ENCODE results near the gene HSF5.

HSF5 gene

GRCh38 chr17:58530655-58531054 lies 42.4 kb upstream of the HSF5 start:
- Histone ChIP-seq H3K9ac (ENCODE audit: low read depth, low read length) (no peak overlapping the region), H3K4me3 (ENCODE audit: low read length) (0 out of 2 replicates have a peak overlapping the region, but pooled peaks have one; percentile 70), H3K27me3 (ENCODE audit: insufficient read depth, low read length) (peaks cover 19% of the 10 kb centered on the region), H3K4me1 (ENCODE audit: insufficient read depth, low read length) (peaks cover 14% of the 10 kb centered on the region), H3K9me3 (ENCODE audit: insufficient read depth, low read depth, low read length) (no peaks in the 10 kb centered on the region), H3K27ac (ENCODE audit: low read depth, low read length) (no peak overlapping the region), H3K36me3 (ENCODE audit: insufficient read depth, low read length) (no peaks in the 10 kb centered on the region)
- WGBS = 85% methylated on average over 2 of the region's 2 CpGs

DNA sequence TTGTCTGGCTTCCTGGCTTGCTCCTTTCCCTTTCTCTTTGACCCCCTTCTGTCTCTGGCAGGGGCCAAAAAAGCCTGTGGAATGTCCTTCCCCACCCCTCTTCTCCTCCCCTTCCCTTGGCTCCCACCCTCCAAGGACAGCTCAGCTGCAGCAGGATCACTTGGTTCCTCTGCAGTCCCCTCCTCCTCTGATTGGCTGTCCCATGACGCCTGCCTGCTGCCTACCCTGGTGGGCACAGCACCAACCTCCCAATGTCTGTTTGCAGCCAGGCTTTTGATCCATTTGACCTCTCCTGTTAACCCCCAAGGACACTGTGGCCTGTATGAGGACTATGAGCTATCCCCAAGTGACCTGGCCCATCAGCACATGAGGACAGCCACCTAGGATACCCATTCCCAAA lies 41.1 kb upstream of the HSF5 start:
- 31% methylated on average over 1 of the region's 1 CpG for WGBS
- Histone ChIP-seq H3K4me1 (ENCODE audit: insufficient read depth, low read length) (peaks cover 9% of the 10 kb centered on the region), H3K27ac (ENCODE audit: low read depth, low read length) (no peak overlapping the region)

DNA sequence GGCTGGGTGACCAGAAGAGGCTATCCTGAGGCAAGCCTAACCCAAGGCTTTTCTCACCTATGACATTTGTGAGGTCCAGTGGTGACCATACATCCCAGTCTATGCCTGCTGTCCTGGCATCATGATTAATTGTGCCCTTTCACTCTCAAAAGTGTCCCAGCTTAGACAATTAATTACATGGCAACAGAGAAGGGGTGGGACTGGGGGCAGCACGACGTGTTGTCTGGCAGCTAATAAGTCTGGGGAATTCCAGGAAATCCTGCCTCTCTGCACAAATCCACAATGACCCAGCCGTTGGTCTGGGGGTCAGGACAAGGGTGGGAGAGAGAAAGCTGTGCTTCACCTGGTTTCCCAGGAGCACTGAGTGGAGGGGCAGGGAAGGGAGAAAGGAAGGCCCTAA lies 40.2 kb upstream of the HSF5 start:
- WGBS = 71% methylated on average over 2 of the region's 3 CpGs
- Histone ChIP-seq H3K4me1 (ENCODE audit: insufficient read depth, low read length) (peaks cover 5% of the 10 kb centered on the region), H3K27me3 (ENCODE audit: insufficient read depth, low read length) (peaks cover 14% of the 10 kb centered on the region), H3K27ac (ENCODE audit: low read depth, low read length) (no peak overlapping the region), H3K9me3 (ENCODE audit: insufficient read depth, low read depth, low read length) (no peaks in the 10 kb centered on the region), H3K9ac (ENCODE audit: low read depth, low read length) (no peak overlapping the region), H3K4me3 (ENCODE audit: low read length) (no peak overlapping the region), H3K36me3 (ENCODE audit: insufficient read depth, low read length) (no peaks in the 10 kb centered on the region)

More for the DNA sequence above, 41.1 kb upstream of the HSF5 start:
- Histone ChIP-seq H3K36me3 (ENCODE audit: insufficient read depth, low read length) (no peaks in the 10 kb centered on the region), H3K27me3 (ENCODE audit: insufficient read depth, low read length) (peaks cover 19% of the 10 kb centered on the region), H3K4me3 (ENCODE audit: low read length) (no peak overlapping the region), H3K9me3 (ENCODE audit: insufficient read depth, low read depth, low read length) (no peaks in the 10 kb centered on the region), H3K9ac (ENCODE audit: low read depth, low read length) (no peak overlapping the region)

- 53% methylated on average over 3 of the region's 3 CpGs for WGBS
- H3K4me3 ChIP-seq (ENCODE audit: low read length) = no peak overlapping the region
- no peaks in the 10 kb centered on the region for H3K36me3 ChIP-seq (ENCODE audit: insufficient read depth, low read length)
- no peak overlapping the region for H3K9ac ChIP-seq (ENCODE audit: low read depth, low read length)
- no peaks in the 10 kb centered on the region for H3K9me3 ChIP-seq (ENCODE audit: insufficient read depth, low read depth, low read length)
- H3K4me1 ChIP-seq (ENCODE audit: insufficient read depth, low read length) = peaks cover 5% of the 10 kb centered on the region
- peaks cover 12% of the 10 kb centered on the region for H3K27me3 ChIP-seq (ENCODE audit: insufficient read depth, low read length)
- H3K27ac ChIP-seq (ENCODE audit: low read depth, low read length) = no peak overlapping the region
Observed at GRCh38 chr17:58527949-58528348, 39.7 kb upstream of the HSF5 start.

DNA sequence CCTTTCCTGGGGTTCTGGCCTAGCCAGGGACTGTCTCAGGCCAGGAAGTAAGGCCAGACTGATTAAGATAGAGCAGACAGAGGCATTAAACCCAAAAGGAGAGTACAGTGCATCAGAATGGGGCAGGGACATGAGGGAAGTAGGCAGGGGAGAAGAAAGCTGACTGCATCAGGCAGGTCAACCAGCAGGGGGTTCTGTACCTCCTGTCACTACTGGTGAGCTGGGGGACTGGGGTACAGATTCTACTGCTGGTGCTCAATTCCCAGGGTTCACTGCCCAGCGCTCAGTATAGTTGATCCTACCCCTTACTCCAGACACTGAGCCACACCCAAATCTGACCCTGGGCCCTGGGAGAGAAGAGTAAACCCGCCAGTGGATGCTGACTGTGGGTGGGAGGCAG lies 39.1 kb upstream of the HSF5 start:
- Histone ChIP-seq H3K27ac (ENCODE audit: low read depth, low read length) (no peak overlapping the region), H3K4me1 (ENCODE audit: insufficient read depth, low read length) (peaks cover 5% of the 10 kb centered on the region), H3K9ac (ENCODE audit: low read depth, low read length) (no peak overlapping the region), H3K36me3 (ENCODE audit: insufficient read depth, low read length) (no peaks in the 10 kb centered on the region), H3K27me3 (ENCODE audit: insufficient read depth, low read length) (peaks cover 9% of the 10 kb centered on the region), H3K9me3 (ENCODE audit: insufficient read depth, low read depth, low read length) (no peaks in the 10 kb centered on the region), H3K4me3 (ENCODE audit: low read length) (no peak overlapping the region)
- WGBS = 93% methylated on average over 2 of the region's 2 CpGs

- WGBS = 58% methylated on average over 3 of the region's 3 CpGs
- Histone ChIP-seq H3K36me3 (ENCODE audit: insufficient read depth, low read length) (no peaks in the 10 kb centered on the region), H3K9ac (ENCODE audit: low read depth, low read length) (no peak overlapping the region), H3K4me3 (ENCODE audit: low read length) (no peak overlapping the region), H3K27ac (ENCODE audit: low read depth, low read length) (no peak overlapping the region), H3K4me1 (ENCODE audit: insufficient read depth, low read length) (no peaks in the 10 kb centered on the region; the same call in 1 of the 2 replicates), H3K27me3 (ENCODE audit: insufficient read depth, low read length) (no peaks in the 10 kb centered on the region; the same call in 1 of the 2 replicates), H3K9me3 (ENCODE audit: insufficient read depth, low read depth, low read length) (no peaks in the 10 kb centered on the region)
Observed at GRCh38 chr17:58525239-58525638, 37.0 kb upstream of the HSF5 start.

GRCh38 chr17:58521680-58522079 lies 33.5 kb upstream of the HSF5 start:
- H3K36me3 ChIP-seq (ENCODE audit: insufficient read depth, low read length) = no peaks in the 10 kb centered on the region
- no peaks in the 10 kb centered on the region for H3K27me3 ChIP-seq (ENCODE audit: insufficient read depth, low read length)
- H3K9me3 ChIP-seq (ENCODE audit: insufficient read depth, low read depth, low read length) = no peaks in the 10 kb centered on the region
- H3K4me1 ChIP-seq (ENCODE audit: insufficient read depth, low read length) = peaks cover 4% of the 10 kb centered on the region
- no peak overlapping the region for H3K4me3 ChIP-seq (ENCODE audit: low read length)
- H3K27ac ChIP-seq (ENCODE audit: low read depth, low read length) = no peak overlapping the region
- 91% methylated on average over 10 of the region's 10 CpGs for WGBS
- no peak overlapping the region for H3K9ac ChIP-seq (ENCODE audit: low read depth, low read length)

DNA sequence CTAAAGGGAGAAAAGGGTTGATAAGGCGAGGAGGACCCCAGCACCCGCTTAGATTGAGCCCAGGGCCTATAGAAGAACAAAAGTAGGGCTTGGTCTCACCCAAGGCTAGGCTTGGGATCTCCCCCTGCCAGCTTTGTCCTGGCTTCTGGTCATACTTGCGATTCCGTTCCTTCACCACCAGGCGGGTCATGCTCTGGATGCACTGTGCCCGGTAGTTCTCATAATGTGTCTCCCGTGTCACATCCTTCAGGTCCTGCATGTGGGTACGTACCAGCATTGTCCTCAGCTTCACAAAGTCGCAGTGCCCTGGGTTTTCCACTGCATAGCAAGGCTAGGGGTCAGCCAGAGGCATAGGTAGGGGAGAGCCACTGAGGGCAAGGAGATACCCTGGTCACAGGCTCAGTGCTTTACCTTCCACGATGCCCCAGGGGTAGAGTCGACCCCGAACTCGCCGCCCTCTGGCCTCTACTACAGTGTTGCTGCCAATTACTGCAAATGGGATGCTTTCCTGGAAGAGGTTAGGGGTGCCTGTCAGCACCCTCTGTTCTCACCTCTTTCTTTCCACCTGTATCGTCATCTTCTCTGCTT lies 32.7 kb upstream of the HSF5 start:
- WGBS = 63% methylated on average over 15 of the region's 15 CpGs
- no peaks in the 10 kb centered on the region for H3K36me3 ChIP-seq (ENCODE audit: insufficient read depth, low read length)
- H3K27ac ChIP-seq (ENCODE audit: low read depth, low read length) = no peak overlapping the region
- H3K4me1 ChIP-seq (ENCODE audit: insufficient read depth, low read length) = peaks cover 4% of the 10 kb centered on the region
- H3K9me3 ChIP-seq (ENCODE audit: insufficient read depth, low read depth, low read length) = no peaks in the 10 kb centered on the region
- H3K27me3 ChIP-seq (ENCODE audit: insufficient read depth, low read length) = no peaks in the 10 kb centered on the region
- no peak overlapping the region for H3K4me3 ChIP-seq (ENCODE audit: low read length)
- no peak overlapping the region for H3K9ac ChIP-seq (ENCODE audit: low read depth, low read length)

GRCh38 chr17:58517928-58518609 lies 29.9 kb upstream of the HSF5 start:
- peak overlapping the region; percentile 97 for H3K4me3 ChIP-seq (ENCODE audit: low read length)
- H3K27ac ChIP-seq (ENCODE audit: low read depth, low read length) = peak overlapping the region; percentile 83
- peaks cover 17% of the 10 kb centered on the region for H3K4me1 ChIP-seq (ENCODE audit: insufficient read depth, low read length)
- H3K9me3 ChIP-seq (ENCODE audit: insufficient read depth, low read depth, low read length) = no peaks in the 10 kb centered on the region
- H3K9ac ChIP-seq (ENCODE audit: low read depth, low read length) = peak overlapping the region; percentile 81
- H3K36me3 ChIP-seq (ENCODE audit: insufficient read depth, low read length) = no peaks in the 10 kb centered on the region
- under 1% methylated on average over 39 of the region's 39 CpGs for WGBS
- no peaks in the 10 kb centered on the region for H3K27me3 ChIP-seq (ENCODE audit: insufficient read depth, low read length)

DNA sequence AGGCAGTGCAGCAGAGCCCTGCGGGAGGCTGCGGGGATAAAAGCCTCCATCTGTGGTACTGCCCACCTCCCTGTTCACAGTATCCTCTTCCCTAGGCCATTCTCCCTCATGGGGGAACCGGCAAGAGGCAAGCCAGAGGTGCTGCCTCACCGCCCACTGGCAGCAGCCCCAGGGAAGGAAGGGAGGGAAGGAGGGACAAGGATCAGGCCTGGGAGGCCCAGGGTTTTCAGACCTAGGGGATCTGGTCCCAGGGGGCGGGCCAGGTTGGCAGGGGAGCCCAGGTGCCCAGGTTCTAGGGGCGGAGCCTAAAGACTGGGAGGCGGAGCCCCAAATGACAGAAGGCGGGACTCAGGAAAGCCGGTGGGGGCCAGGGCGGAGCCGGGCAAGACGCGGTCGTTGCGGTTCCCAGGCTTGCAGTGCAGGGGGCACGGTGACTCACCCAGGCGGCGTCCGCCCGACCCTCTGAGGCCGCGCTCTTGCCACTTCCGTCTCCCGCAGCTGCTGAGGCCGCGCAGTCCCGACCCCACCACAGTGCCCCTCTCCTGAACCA lies 29.2 kb upstream of the HSF5 start:
- H3K9me3 ChIP-seq (ENCODE audit: insufficient read depth, low read depth, low read length) = no peaks in the 10 kb centered on the region
- H3K9ac ChIP-seq (ENCODE audit: low read depth, low read length) = peak overlapping the region; percentile 39
- H3K4me3 ChIP-seq (ENCODE audit: low read length) = peak overlapping the region; percentile 64
- H3K27me3 ChIP-seq (ENCODE audit: insufficient read depth, low read length) = no peaks in the 10 kb centered on the region
- H3K27ac ChIP-seq (ENCODE audit: low read depth, low read length) = peak overlapping the region; percentile 76; the same call in 1 of the 2 replicates
- 2% methylated on average over 27 of the region's 27 CpGs for WGBS
- H3K4me1 ChIP-seq (ENCODE audit: insufficient read depth, low read length) = peaks cover 18% of the 10 kb centered on the region
- H3K36me3 ChIP-seq (ENCODE audit: insufficient read depth, low read length) = peaks cover 2% of the 10 kb centered on the region

DNA sequence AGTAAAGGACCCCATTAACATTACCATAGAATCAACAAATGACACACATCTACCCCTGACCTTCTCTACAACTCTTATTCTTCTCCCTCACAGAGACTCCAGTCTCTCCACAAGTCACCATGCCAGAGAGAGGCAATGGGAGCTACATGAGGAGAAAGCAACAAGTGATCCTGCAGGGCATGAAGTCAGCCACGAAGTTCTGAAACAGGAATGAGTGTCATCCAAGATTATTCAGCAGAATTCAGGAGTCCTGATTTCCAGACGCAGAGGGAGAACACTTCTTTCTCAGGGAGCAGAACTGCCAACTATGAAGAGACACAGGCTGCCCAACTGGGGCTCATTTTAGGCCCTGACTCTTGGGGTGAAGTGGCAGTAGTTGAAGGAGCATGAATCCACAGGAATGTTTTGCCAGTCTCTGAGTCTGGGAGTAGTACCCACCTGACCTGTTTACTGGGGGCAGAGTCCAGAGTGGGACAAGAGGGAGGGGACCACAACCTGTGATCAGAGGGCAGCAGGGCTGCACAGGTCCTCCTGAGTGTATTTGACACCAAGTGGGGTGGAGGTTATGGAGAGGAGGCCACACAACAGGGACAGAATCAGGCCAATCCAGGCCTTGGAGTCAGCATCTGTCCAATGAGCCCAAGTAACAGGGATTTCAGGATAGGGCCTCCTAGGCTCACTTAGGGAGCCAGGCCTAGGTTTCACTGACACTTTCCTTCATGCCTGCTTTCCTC lies 28.6 kb upstream of the HSF5 start:
- Histone ChIP-seq H3K4me1 (ENCODE audit: insufficient read depth, low read length) (peaks cover 18% of the 10 kb centered on the region), H3K36me3 (ENCODE audit: insufficient read depth, low read length) (peaks cover 8% of the 10 kb centered on the region), H3K27ac (ENCODE audit: low read depth, low read length) (peak overlapping the region; percentile 76; the same call in 1 of the 2 replicates), H3K4me3 (ENCODE audit: low read length) (peak overlapping the region; percentile 64), H3K9ac (ENCODE audit: low read depth, low read length) (peak overlapping the region; percentile 39), H3K9me3 (ENCODE audit: insufficient read depth, low read depth, low read length) (no peaks in the 10 kb centered on the region), H3K27me3 (ENCODE audit: insufficient read depth, low read length) (no peaks in the 10 kb centered on the region)
- WGBS = 87% methylated on average over 2 of the region's 2 CpGs

Data from HUES64 (cell line).